Measurements from ENCODE around the gene RANBP10. TPM values are rescaled to one million over a fixed set of nuclear protein-coding genes. Genes with fewer than 3 reads are reported as not detected.
A peak's percentile ranks its signal among the peaks of the same experiment; 100 is the strongest.
"Not testable (repeated sequence)": the region's sequence is repeated elsewhere in the genome, so short reads cannot be mapped to it uniquely, and the experiment has no call there.

Gene RANBP10
- total and polyA plus RNA-seq, 2 experiments from 2014 or later, result 9.0 to 13.6 TPM

DNA sequence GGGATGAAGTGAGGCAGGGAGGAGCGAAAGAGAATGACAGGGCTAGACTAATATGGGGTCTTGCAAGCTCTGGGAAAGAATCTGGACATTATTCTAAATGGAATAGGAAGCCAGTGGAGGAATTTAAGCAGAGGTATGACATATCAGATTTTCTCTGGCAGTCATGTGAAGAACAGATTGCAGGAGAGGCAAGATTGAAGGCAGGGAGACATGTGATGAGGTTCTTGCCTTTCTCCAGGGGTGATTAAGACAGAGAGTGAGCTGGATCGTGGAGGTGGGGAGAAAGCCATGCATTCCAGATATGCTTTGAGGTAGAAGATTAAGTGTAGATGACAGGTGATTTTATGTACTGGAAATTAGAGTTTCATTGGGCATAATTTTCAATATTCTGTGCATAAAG, 31.5 kb upstream of the RANBP10 start:
- Histone ChIP-seq H3K4me1 (ENCODE audit: insufficient read depth) (0 out of 2 replicates have a peak, but pooled peaks cover 3% of the 10 kb centered on the region), H3K9me2 (ENCODE audit: insufficient read depth) (no peaks in the 10 kb centered on the region), H3F3A (replicated peaks; ENCODE audit: low read depth) (peaks cover 4% of the 10 kb centered on the region; the same call in 1 of the 2 replicates), H3K4me3 (no peak overlapping the region), H3K4me2 (no peak overlapping the region), H3K27ac (ENCODE audit: low read depth) (no peak overlapping the region), H3K36me3 (ENCODE audit: insufficient read depth) (no peaks in the 10 kb centered on the region), H3K27me3 (ENCODE audit: insufficient read depth) (no peaks in the 10 kb centered on the region), H3K79me2 (replicated peaks; ENCODE audit: insufficient read depth) (no peaks in the 10 kb centered on the region; the same call in 1 of the 2 replicates), H4K20me1 (replicated peaks; ENCODE audit: insufficient read depth) (no peaks in the 10 kb centered on the region), H2AFZ (no peak overlapping the region)
- Mint-ChIP-seq H3K4me1 (peaks cover 14% of the 10 kb centered on the region), H3K36me3 (ENCODE audit: low read depth) (no peaks in the 10 kb centered on the region), H3K27ac (no peak overlapping the region), H3K4me3 (no peak overlapping the region), H3K9me3 (no peaks in the 10 kb centered on the region), H3K27me3 (ENCODE audit: insufficient read depth, low read depth, poor library complexity) (peaks cover 15% of the 10 kb centered on the region)
- no peak for TF ChIP-seq EZH2 (IDR thresholded peaks at IDR 0.05; ENCODE audit: low read depth, unreplicated experiment)
- TF ChIP-seq EZH2phosphoT487 (IDR thresholded peaks at IDR 0.05; ENCODE audit: unreplicated experiment), result no peak
- TF ChIP-seq POLR2AphosphoS5 (IDR thresholded peaks at IDR 0.05; ENCODE audit: low read depth), result no peak
- TF ChIP-seq, protein P1, sequence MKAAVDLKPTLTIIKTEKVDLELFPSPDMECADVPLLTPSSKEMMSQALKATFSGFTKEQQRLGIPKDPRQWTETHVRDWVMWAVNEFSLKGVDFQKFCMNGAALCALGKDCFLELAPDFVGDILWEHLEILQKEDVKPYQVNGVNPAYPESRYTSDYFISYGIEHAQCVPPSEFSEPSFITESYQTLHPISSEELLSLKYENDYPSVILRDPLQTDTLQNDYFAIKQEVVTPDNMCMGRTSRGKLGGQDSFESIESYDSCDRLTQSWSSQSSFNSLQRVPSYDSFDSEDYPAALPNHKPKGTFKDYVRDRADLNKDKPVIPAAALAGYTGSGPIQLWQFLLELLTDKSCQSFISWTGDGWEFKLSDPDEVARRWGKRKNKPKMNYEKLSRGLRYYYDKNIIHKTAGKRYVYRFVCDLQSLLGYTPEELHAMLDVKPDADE (IDR thresholded peaks at IDR 0.05), result no peak
- no peak for DNase-seq (ENCODE audit: low spot score)
- no peak for ATAC-seq

DNA sequence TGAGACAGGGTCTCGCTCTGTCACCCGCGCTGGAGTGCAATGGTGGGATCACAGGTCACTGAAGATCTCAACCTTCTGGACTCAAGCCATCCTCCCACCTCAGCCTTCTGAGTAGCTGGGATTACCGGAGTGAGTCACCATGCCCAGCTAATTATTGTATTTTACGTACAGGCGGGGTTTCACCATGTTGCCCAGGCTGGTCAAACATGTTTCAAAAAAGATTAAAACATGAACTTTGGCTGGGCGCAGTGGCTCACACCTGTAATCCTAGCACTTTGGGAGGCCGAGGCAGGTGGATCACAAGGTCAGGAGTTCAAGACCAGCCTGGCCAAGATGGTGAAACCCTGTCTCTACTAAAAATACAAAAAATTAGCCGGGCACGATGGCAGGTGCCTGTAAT, 30.8 kb upstream of the RANBP10 start:
- not testable (repeated sequence) for H3F3A ChIP-seq (replicated peaks; ENCODE audit: low read depth); H3K4me2 ChIP-seq; H3K4me3 Mint-ChIP-seq; H3K27me3 ChIP-seq (ENCODE audit: insufficient read depth); ATAC-seq; H3K4me3 ChIP-seq; H4K20me1 ChIP-seq (replicated peaks; ENCODE audit: insufficient read depth); H3K36me3 ChIP-seq (ENCODE audit: insufficient read depth); H3K9me3 Mint-ChIP-seq; H3K4me1 ChIP-seq (ENCODE audit: insufficient read depth); H2AFZ ChIP-seq; H3K79me2 ChIP-seq (replicated peaks; ENCODE audit: insufficient read depth); DNase-seq (ENCODE audit: low spot score); H3K27ac Mint-ChIP-seq; H3K9me2 ChIP-seq (ENCODE audit: insufficient read depth); H3K27ac ChIP-seq (ENCODE audit: low read depth); H3K36me3 Mint-ChIP-seq (ENCODE audit: low read depth)
- H3K27me3 Mint-ChIP-seq (ENCODE audit: insufficient read depth, low read depth, poor library complexity), result peaks cover 13% of the 10 kb centered on the region
- peaks cover 18% of the 10 kb centered on the region for H3K4me1 Mint-ChIP-seq

DNA sequence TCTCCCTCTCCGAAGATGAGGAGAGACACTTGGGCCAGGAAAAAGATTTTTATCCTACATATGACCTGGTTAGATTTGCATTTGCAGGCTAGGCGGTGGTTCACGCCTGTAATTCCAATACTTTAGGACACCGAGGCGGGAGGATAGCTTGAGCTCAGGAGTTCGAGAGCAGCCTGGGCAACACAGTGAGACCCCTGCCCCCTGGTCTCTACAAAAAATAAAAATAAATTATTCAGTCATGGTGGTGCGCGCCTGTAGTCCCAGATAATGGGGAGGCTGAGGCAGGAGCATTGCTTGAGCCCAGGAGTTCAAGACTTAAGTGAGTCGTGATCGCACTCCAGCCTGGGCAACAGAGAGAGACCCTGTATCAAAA, 27.9 kb upstream of the RANBP10 start:
- Mint-ChIP-seq H3K27ac (no peak overlapping the region), H3K4me3 (peak overlapping the region; percentile 84), H3K36me3 (ENCODE audit: low read depth) (peaks cover 20% of the 10 kb centered on the region), H3K9me3 (no peaks in the 10 kb centered on the region), H3K4me1 (peaks cover 10% of the 10 kb centered on the region), H3K27me3 (ENCODE audit: insufficient read depth, low read depth, poor library complexity) (peaks cover 11% of the 10 kb centered on the region)
- no peaks in the 10 kb centered on the region; the same call in 1 of the 2 replicates for H3K79me2 ChIP-seq (replicated peaks; ENCODE audit: insufficient read depth)
- no peaks in the 10 kb centered on the region for H3K9me2 ChIP-seq (ENCODE audit: insufficient read depth)
- ATAC-seq, result no peak
- peak overlapping the region; percentile 28 for H2AFZ ChIP-seq
- H3K27me3 ChIP-seq (ENCODE audit: insufficient read depth), result no peaks in the 10 kb centered on the region
- no peak for DNase-seq (ENCODE audit: low spot score)
- H3K4me1 ChIP-seq (ENCODE audit: insufficient read depth), result 0 out of 2 replicates have a peak, but pooled peaks cover 3% of the 10 kb centered on the region
- H3K36me3 ChIP-seq (ENCODE audit: insufficient read depth), result no peaks in the 10 kb centered on the region
- peak overlapping the region; percentile 99 for H3K4me2 ChIP-seq
- no peaks in the 10 kb centered on the region for H3F3A ChIP-seq (replicated peaks; ENCODE audit: low read depth)
- H3K27ac ChIP-seq (ENCODE audit: low read depth), result no peak overlapping the region
- H3K4me3 ChIP-seq, result peak overlapping the region; percentile 92
- H4K20me1 ChIP-seq (replicated peaks; ENCODE audit: insufficient read depth), result 0 out of 2 replicates have a peak, but pooled peaks cover 3% of the 10 kb centered on the region
- TF ChIP-seq, protein P1 (IDR thresholded peaks at IDR 0.05), result no peak
- TF ChIP-seq, protein P2, sequence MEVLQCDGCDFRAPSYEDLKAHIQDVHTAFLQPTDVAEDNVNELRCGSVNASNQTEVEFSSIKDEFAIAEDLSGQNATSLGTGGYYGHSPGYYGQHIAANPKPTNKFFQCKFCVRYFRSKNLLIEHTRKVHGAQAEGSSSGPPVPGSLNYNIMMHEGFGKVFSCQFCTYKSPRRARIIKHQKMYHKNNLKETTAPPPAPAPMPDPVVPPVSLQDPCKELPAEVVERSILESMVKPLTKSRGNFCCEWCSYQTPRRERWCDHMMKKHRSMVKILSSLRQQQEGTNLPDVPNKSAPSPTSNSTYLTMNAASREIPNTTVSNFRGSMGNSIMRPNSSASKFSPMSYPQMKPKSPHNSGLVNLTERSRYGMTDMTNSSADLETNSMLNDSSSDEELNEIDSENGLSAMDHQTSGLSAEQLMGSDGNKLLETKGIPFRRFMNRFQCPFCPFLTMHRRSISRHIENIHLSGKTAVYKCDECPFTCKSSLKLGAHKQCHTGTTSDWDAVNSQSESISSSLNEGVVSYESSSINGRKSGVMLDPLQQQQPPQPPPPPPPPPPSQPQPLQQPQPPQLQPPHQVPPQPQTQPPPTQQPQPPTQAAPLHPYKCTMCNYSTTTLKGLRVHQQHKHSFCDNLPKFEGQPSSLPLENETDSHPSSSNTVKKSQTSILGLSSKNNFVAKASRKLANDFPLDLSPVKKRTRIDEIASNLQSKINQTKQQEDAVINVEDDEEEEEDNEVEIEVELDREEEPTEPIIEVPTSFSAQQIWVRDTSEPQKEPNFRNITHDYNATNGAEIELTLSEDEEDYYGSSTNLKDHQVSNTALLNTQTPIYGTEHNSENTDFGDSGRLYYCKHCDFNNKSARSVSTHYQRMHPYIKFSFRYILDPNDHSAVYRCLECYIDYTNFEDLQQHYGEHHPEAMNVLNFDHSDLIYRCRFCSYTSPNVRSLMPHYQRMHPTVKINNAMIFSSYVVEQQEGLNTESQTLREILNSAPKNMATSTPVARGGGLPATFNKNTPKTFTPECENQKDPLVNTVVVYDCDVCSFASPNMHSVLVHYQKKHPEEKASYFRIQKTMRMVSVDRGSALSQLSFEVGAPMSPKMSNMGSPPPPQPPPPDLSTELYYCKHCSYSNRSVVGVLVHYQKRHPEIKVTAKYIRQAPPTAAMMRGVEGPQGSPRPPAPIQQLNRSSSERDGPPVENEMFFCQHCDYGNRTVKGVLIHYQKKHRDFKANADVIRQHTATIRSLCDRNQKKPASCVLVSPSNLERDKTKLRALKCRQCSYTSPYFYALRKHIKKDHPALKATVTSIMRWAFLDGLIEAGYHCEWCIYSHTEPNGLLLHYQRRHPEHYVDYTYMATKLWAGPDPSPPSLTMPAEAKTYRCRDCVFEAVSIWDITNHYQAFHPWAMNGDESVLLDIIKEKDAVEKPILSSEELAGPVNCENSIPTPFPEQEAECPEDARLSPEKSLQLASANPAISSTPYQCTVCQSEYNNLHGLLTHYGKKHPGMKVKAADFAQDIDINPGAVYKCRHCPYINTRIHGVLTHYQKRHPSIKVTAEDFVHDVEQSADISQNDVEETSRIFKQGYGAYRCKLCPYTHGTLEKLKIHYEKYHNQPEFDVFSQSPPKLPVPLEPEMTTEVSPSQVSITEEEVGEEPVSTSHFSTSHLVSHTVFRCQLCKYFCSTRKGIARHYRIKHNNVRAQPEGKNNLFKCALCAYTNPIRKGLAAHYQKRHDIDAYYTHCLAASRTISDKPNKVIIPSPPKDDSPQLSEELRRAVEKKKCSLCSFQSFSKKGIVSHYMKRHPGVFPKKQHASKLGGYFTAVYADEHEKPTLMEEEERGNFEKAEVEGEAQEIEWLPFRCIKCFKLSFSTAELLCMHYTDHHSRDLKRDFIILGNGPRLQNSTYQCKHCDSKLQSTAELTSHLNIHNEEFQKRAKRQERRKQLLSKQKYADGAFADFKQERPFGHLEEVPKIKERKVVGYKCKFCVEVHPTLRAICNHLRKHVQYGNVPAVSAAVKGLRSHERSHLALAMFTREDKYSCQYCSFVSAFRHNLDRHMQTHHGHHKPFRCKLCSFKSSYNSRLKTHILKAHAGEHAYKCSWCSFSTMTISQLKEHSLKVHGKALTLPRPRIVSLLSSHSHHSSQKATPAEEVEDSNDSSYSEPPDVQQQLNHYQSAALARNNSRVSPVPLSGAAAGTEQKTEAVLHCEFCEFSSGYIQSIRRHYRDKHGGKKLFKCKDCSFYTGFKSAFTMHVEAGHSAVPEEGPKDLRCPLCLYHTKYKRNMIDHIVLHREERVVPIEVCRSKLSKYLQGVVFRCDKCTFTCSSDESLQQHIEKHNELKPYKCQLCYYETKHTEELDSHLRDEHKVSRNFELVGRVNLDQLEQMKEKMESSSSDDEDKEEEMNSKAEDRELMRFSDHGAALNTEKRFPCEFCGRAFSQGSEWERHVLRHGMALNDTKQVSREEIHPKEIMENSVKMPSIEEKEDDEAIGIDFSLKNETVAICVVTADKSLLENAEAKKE (CRISPR knock-in tag; IDR thresholded peaks at IDR 0.05), result no peak
- no peak for TF ChIP-seq NANOG (IDR thresholded peaks at IDR 0.05; ENCODE audit: borderline replicate concordance)
